Glutamatergic neuron (in vitro differentiated cells): Measurements from ENCODE around the gene RNASEL. TPM values are rescaled to one million over a fixed set of nuclear protein-coding genes. Genes with fewer than 3 reads are reported as not detected.

Source experiments
- DNase-seq: peaks from one replicate; pipeline ENCODE4 v3.0.0; 2022
- H3K27ac Mint-ChIP-seq: one replicate; pipeline ENCODE4 v1.8.0; 2020; ENCODE audit warnings: mild to moderate bottlenecking, mixed read lengths, inconsistent platforms; ENCODE audit not compliant: unreplicated experiment
- H3K27me3 Mint-ChIP-seq: one replicate; pipeline ENCODE4 v1.8.0; 2020; ENCODE audit warnings: mild to moderate bottlenecking, moderate library complexity, mixed read lengths, inconsistent platforms; ENCODE audit not compliant: unreplicated experiment
- H3K36me3 Mint-ChIP-seq: one replicate; pipeline ENCODE4 v1.8.0; 2020; ENCODE audit warnings: mild to moderate bottlenecking, mixed read lengths, inconsistent platforms; ENCODE audit not compliant: unreplicated experiment
- H3K4me1 Mint-ChIP-seq: one replicate; pipeline ENCODE4 v1.8.0; 2020; ENCODE audit warnings: mild to moderate bottlenecking, low read depth, mixed read lengths, inconsistent platforms; ENCODE audit not compliant: unreplicated experiment
- H3K4me3 Mint-ChIP-seq: one replicate; pipeline ENCODE4 v1.8.0; 2020; ENCODE audit warnings: mild to moderate bottlenecking, mixed read lengths, inconsistent platforms; ENCODE audit not compliant: unreplicated experiment
- H3K9me3 Mint-ChIP-seq: one replicate; pipeline ENCODE4 v1.8.0; 2020; ENCODE audit warnings: mild to moderate bottlenecking, moderate library complexity, mixed read lengths, inconsistent platforms; ENCODE audit not compliant: unreplicated experiment
- CTCF ChIP-seq: fragments of 200-600 bp; sonication (generic); IDR thresholded peaks from one replicate; pipeline ENCODE4 v1.5.0; 2021; ENCODE audit not compliant: partially characterized antibody, unreplicated experiment
- total RNA-seq: library from RNA; stranded (reverse); fragmentation: NEBNext Ultra II Directional; extraction: Animal tissue kit (Norgen Biotek cat#: 25700); gene quantifications from one replicate; pipeline ENCODE4 v1.2.1, GENCODE V29; 2021; ENCODE audit not compliant: unreplicated experiment

Gene RNASEL
- total RNA-seq, 1 donor from 2014 or later, result 1.3 TPM

GRCh38 chr1:182621906-182622305 lies 32.9 kb upstream of the RNASEL start:
- H3K27ac Mint-ChIP-seq, result no peak overlapping the region
- H3K27me3 Mint-ChIP-seq, result no peaks in the 10 kb centered on the region
- TF ChIP-seq CTCF, result no peak
- peaks cover 5% of the 10 kb centered on the region for H3K36me3 Mint-ChIP-seq
- peaks cover 4% of the 10 kb centered on the region for H3K9me3 Mint-ChIP-seq
- peaks cover 30% of the 10 kb centered on the region for H3K4me1 Mint-ChIP-seq
- no peak for DNase-seq
- no peak overlapping the region for H3K4me3 Mint-ChIP-seq

GRCh38 chr1:182620924-182621585 lies 32.0 kb upstream of the RNASEL start:
- Mint-ChIP-seq H3K36me3 (peaks cover 5% of the 10 kb centered on the region), H3K9me3 (peaks cover 4% of the 10 kb centered on the region), H3K4me3 (no peak overlapping the region), H3K4me1 (peaks cover 34% of the 10 kb centered on the region), H3K27ac (no peak overlapping the region), H3K27me3 (no peaks in the 10 kb centered on the region)
- no peak for TF ChIP-seq CTCF
- DNase-seq, result no peak

GRCh38 chr1:182617734-182618351 lies 28.8 kb upstream of the RNASEL start:
- Mint-ChIP-seq H3K4me1 (peaks cover 47% of the 10 kb centered on the region), H3K36me3 (peaks cover 5% of the 10 kb centered on the region), H3K4me3 (peak overlapping the region; percentile 36), H3K27me3 (peaks cover 1% of the 10 kb centered on the region), H3K27ac (peak overlapping the region; percentile 65), H3K9me3 (peaks cover 4% of the 10 kb centered on the region)
- TF ChIP-seq CTCF, result no peak
- DNase-seq, result no peak

- Mint-ChIP-seq H3K4me3 (peak overlapping the region; percentile 36), H3K27ac (peak overlapping the region; percentile 54), H3K9me3 (peaks cover 8% of the 10 kb centered on the region), H3K36me3 (peaks cover 5% of the 10 kb centered on the region), H3K4me1 (peaks cover 54% of the 10 kb centered on the region), H3K27me3 (peaks cover 7% of the 10 kb centered on the region)
- DNase-seq, result no peak
- no peak for TF ChIP-seq CTCF
Measured at GRCh38 chr1:182617014-182617429, 28.0 kb upstream of the RNASEL start.

- H3K4me1 Mint-ChIP-seq, result peaks cover 60% of the 10 kb centered on the region
- H3K27ac Mint-ChIP-seq, result peak overlapping the region; percentile 73
- peak; percentile 55 for DNase-seq
- peaks cover 10% of the 10 kb centered on the region for H3K9me3 Mint-ChIP-seq
- peak overlapping the region; percentile 79 for H3K4me3 Mint-ChIP-seq
- no peak for TF ChIP-seq CTCF
- H3K36me3 Mint-ChIP-seq, result peaks cover 5% of the 10 kb centered on the region
- H3K27me3 Mint-ChIP-seq, result peaks cover 7% of the 10 kb centered on the region
Measured at GRCh38 chr1:182616130-182617013, 27.3 kb upstream of the RNASEL start.
